ENCODE data around the gene KNSTRN. TPM values are rescaled to one million over a fixed set of nuclear protein-coding genes. Genes with fewer than 3 reads are reported as not detected.
A peak's percentile ranks its signal among the peaks of the same experiment; 100 is the strongest.

KNSTRN gene
- total and polyA plus RNA-seq, 2 of the 13 experiments (the other 11 are each of a cell fraction or from before 2014, with no cell fraction given) = 20.3 to 62.3 TPM

DNA sequence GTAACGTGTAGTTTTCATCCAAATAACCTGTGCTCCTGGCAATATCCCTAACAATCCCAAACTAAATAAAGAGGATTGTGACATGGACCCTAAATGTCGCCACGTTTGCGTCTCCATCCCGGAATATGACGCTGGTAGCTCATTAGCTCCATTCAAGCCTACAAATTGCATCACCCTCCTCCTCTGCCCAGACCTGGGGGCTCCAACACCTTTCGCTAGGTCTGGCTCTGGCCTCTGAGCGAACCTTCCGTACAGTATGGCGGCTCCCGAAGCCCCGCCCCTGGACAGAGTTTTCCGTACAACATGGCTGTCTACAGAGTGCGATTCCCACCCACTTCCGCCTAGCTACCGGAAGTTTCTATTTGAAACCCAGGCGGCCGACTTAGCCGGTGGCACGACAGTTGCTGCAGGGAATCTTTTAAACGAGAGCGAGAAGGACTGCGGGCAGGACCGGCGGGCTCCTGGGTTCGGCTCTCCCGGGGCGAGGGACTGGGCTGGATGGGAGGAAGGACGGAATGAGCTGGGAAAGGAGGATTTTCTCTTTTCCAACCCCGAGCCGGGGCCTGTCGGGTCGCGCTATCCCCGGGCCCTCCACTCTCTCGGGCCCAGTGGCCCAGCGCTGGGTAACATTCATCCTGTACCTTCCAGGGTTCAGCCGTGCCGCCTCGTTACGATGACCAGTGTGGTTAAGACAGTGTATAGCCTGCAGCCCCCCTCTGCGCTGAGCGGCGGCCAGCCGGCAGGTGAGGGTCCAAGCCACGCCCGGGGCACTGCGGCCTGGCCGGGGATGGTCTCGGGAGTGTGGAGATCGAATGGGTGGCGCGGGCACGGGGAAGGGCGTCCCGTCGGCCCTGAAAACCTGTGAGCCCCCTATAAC lies at the start of gene KNSTRN (continued):
- TF ChIP-seq, protein P1, sequence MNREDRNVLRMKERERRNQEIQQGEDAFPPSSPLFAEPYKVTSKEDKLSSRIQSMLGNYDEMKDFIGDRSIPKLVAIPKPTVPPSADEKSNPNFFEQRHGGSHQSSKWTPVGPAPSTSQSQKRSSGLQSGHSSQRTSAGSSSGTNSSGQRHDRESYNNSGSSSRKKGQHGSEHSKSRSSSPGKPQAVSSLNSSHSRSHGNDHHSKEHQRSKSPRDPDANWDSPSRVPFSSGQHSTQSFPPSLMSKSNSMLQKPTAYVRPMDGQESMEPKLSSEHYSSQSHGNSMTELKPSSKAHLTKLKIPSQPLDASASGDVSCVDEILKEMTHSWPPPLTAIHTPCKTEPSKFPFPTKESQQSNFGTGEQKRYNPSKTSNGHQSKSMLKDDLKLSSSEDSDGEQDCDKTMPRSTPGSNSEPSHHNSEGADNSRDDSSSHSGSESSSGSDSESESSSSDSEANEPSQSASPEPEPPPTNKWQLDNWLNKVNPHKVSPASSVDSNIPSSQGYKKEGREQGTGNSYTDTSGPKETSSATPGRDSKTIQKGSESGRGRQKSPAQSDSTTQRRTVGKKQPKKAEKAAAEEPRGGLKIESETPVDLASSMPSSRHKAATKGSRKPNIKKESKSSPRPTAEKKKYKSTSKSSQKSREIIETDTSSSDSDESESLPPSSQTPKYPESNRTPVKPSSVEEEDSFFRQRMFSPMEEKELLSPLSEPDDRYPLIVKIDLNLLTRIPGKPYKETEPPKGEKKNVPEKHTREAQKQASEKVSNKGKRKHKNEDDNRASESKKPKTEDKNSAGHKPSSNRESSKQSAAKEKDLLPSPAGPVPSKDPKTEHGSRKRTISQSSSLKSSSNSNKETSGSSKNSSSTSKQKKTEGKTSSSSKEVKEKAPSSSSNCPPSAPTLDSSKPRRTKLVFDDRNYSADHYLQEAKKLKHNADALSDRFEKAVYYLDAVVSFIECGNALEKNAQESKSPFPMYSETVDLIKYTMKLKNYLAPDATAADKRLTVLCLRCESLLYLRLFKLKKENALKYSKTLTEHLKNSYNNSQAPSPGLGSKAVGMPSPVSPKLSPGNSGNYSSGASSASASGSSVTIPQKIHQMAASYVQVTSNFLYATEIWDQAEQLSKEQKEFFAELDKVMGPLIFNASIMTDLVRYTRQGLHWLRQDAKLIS (CRISPR knock-in tag; IDR thresholded peaks at IDR 0.05) = no peak
- TF ChIP-seq ZZZ3 (CRISPR knock-in tag; IDR thresholded peaks at IDR 0.05; ENCODE audit: borderline replicate concordance) (no peak; the same call in 1 of the 2 replicates), HNRNPH1 (optimal IDR thresholded peaks at IDR 0.05; ENCODE audit: low read depth, low read length) (no peak), ZNF234 (CRISPR knock-in tag; conservative IDR thresholded peaks at IDR 0.05) (no peak), ZNF431 (CRISPR knock-in tag; IDR thresholded peaks at IDR 0.05; ENCODE audit: borderline replicate concordance, low read depth) (no peak), FOXO1 (CRISPR knock-in tag; IDR thresholded peaks at IDR 0.05) (no peak), SMC3 (IDR thresholded peaks at IDR 0.05; ENCODE audit: low read length) (no peak), ZNF703 (CRISPR knock-in tag; IDR thresholded peaks at IDR 0.05; ENCODE audit: borderline replicate concordance) (0 out of 2 replicates have a peak, but pooled peaks have one; percentile 33), ZNF605 (CRISPR knock-in tag; IDR thresholded peaks at IDR 0.05) (peak; percentile 64), TBX2 (CRISPR knock-in tag; IDR thresholded peaks at IDR 0.05; ENCODE audit: borderline replicate concordance) (no peak), NPAS2 (CRISPR knock-in tag; IDR thresholded peaks at IDR 0.05; ENCODE audit: borderline replicate concordance) (no peak), ZNF329 (CRISPR knock-in tag; IDR thresholded peaks at IDR 0.05; ENCODE audit: low read depth) (peak; percentile 70; the same call in 1 of the 2 replicates), ZSCAN20 (CRISPR knock-in tag; IDR thresholded peaks at IDR 0.05; ENCODE audit: borderline replicate concordance) (peak; percentile 50; the same call in 1 of the 2 replicates), JUNB (CRISPR knock-in tag; IDR thresholded peaks at IDR 0.05; ENCODE audit: borderline replicate concordance) (no peak), IRF2 (CRISPR knock-in tag; IDR thresholded peaks at IDR 0.05) (peak; percentile 45; the same call in 1 of the 2 replicates), MXD4 (CRISPR knock-in tag; IDR thresholded peaks at IDR 0.05) (peak; percentile 60; the same call in 1 of the 2 replicates), ZNF670 (CRISPR knock-in tag; IDR thresholded peaks at IDR 0.05; ENCODE audit: borderline replicate concordance) (0 out of 2 replicates have a peak, but pooled peaks have one; percentile 28), ZNF619 (CRISPR knock-in tag; IDR thresholded peaks at IDR 0.05) (no peak), U2AF2 (IDR thresholded peaks at IDR 0.05; ENCODE audit: low read depth, low read length) (no peak)
- TF ChIP-seq, protein P2, sequence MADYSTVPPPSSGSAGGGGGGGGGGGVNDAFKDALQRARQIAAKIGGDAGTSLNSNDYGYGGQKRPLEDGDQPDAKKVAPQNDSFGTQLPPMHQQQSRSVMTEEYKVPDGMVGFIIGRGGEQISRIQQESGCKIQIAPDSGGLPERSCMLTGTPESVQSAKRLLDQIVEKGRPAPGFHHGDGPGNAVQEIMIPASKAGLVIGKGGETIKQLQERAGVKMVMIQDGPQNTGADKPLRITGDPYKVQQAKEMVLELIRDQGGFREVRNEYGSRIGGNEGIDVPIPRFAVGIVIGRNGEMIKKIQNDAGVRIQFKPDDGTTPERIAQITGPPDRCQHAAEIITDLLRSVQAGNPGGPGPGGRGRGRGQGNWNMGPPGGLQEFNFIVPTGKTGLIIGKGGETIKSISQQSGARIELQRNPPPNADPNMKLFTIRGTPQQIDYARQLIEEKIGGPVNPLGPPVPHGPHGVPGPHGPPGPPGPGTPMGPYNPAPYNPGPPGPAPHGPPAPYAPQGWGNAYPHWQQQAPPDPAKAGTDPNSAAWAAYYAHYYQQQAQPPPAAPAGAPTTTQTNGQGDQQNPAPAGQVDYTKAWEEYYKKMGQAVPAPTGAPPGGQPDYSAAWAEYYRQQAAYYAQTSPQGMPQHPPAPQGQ (CRISPR knock-in tag; IDR thresholded peaks at IDR 0.05; ENCODE audit: borderline replicate concordance) = no peak
- TF ChIP-seq, protein P3, sequence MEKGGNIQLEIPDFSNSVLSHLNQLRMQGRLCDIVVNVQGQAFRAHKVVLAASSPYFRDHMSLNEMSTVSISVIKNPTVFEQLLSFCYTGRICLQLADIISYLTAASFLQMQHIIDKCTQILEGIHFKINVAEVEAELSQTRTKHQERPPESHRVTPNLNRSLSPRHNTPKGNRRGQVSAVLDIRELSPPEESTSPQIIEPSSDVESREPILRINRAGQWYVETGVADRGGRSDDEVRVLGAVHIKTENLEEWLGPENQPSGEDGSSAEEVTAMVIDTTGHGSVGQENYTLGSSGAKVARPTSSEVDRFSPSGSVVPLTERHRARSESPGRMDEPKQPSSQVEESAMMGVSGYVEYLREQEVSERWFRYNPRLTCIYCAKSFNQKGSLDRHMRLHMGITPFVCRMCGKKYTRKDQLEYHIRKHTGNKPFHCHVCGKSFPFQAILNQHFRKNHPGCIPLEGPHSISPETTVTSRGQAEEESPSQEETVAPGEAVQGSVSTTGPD (CRISPR knock-in tag; IDR thresholded peaks at IDR 0.05) = 0 out of 2 replicates have a peak, but pooled peaks have one; percentile 28
